Heart left ventricle (tissue), 13 donors: ENCODE results near the gene WDR90.

ENCODE experiments used
- POLR2A ChIP-seq, 2 donors: fragments of 450-650 bp; IDR thresholded peaks; one replicate each; pipeline ENCODE4 v1.6.1; 2017; ENCODE audit warnings: antibody characterized with exemption in 2 of 2, mild to moderate bottlenecking in 2 of 2, moderate library complexity in 2 of 2
- TF ChIP-seq, protein P1 (sequence below), 12 donors: fragments of 200-600 bp; sonication (generic) in 4 of 12; IDR thresholded peaks; one replicate each; pipeline versions ENCODE4 v1.5.0 to v1.8.0; 2018 to 2022; ENCODE audit warnings: antibody characterized with exemption in 12 of 12, mild to moderate bottlenecking in 5 of 12
- donor health status: ischemic (EF 13 %, LVEDD 7.1; RV severe dilation, severe dysfunction).
- donor health status: DM: no; HTN: yes; CAD: no.
- donor health status: DM: no; HTN: no; CAD: no.
- donor health status: ischemic (EF 25% LVEDD 6.9; RV normal size, moderate dysfunction).
- donor health status: ischemic (EF 25% LVEDD 5.7; RV mildly dilated, moderate dysfunction).
- donor health status: ischemic (EF 35%, LVEDD 5.7; RV mildly dilated, moderate dysfunction).
- donor health status: nonischemic (EF 11% LVEDD 7.7; RV severe dilation, severe dysfunction).
- donor health status: DM: yes; HTN: yes; CAD: no.
- donor health status: PGD.
- donor health status: ischemic (EF 29% LVEDD 5.4; RV normal size, mild dysfunction).
- donor health status: nonischemic (EF 23%, LVEDD 6.1; RV moderate dilation, normal function).

- TF ChIP-seq, protein P1, sequence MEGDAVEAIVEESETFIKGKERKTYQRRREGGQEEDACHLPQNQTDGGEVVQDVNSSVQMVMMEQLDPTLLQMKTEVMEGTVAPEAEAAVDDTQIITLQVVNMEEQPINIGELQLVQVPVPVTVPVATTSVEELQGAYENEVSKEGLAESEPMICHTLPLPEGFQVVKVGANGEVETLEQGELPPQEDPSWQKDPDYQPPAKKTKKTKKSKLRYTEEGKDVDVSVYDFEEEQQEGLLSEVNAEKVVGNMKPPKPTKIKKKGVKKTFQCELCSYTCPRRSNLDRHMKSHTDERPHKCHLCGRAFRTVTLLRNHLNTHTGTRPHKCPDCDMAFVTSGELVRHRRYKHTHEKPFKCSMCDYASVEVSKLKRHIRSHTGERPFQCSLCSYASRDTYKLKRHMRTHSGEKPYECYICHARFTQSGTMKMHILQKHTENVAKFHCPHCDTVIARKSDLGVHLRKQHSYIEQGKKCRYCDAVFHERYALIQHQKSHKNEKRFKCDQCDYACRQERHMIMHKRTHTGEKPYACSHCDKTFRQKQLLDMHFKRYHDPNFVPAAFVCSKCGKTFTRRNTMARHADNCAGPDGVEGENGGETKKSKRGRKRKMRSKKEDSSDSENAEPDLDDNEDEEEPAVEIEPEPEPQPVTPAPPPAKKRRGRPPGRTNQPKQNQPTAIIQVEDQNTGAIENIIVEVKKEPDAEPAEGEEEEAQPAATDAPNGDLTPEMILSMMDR (IDR thresholded peaks at IDR 0.05) = no peak
- TF ChIP-seq POLR2A (IDR thresholded peaks at IDR 0.05) = no peak
Measured at GRCh38 chr16:634051-634670, 15.0 kb upstream of the WDR90 start.
